GM21528 (cell line): ENCODE results near the gene CALR.
"Not testable (repeated sequence)": the region's sequence is repeated elsewhere in the genome, so short reads cannot be mapped to it uniquely, and the experiment has no call there.

ENCODE experiments used
- ATAC-seq: cut with Tn5 transposase; IDR thresholded peaks from one replicate; pipeline ENCODE4 v1.9.1; 2021; ENCODE audit warnings: mild to moderate bottlenecking, moderate library complexity; ENCODE audit not compliant: unreplicated experiment, low FRiP score

CALR gene

GRCh38 chr19:12974301-12975220 lies 36.2 kb downstream of the CALR start:
- no peak for ATAC-seq

GRCh38 chr19:12975221-12975741 lies 36.9 kb downstream of the CALR start:
- ATAC-seq, result no peak

GRCh38 chr19:12976109-12976508 lies 37.7 kb downstream of the CALR start:
- not testable (repeated sequence) for ATAC-seq

GRCh38 chr19:12979974-12980373 lies 41.6 kb downstream of the CALR start:
- ATAC-seq, result no peak

GRCh38 chr19:12982648-12983047 lies 44.2 kb downstream of the CALR start:
- no peak for ATAC-seq

GRCh38 chr19:12983091-12983490 lies 44.7 kb downstream of the CALR start:
- ATAC-seq, result no peak

- ATAC-seq, result no peak
Measured at GRCh38 chr19:12983542-12984142, 45.2 kb downstream of the CALR start.

GRCh38 chr19:12984143-12984627 lies 45.8 kb downstream of the CALR start:
- ATAC-seq, result no peak

GRCh38 chr19:12984683-12985048 lies 46.3 kb downstream of the CALR start:
- no peak for ATAC-seq

GRCh38 chr19:12985049-12985776 lies 46.8 kb downstream of the CALR start:
- ATAC-seq, result no peak

GRCh38 chr19:12986726-12987125 lies 48.3 kb downstream of the CALR start:
- no peak for ATAC-seq

- no peak for ATAC-seq
Measured at GRCh38 chr19:12987190-12987589, 48.8 kb downstream of the CALR start.

GRCh38 chr19:12987781-12988180 lies 49.4 kb downstream of the CALR start:
- no peak for ATAC-seq

GRCh38 chr19:12990431-12990830 lies 52.0 kb downstream of the CALR start:
- ATAC-seq, result no peak

- ATAC-seq, result no peak
Measured at GRCh38 chr19:12990853-12991252, 52.4 kb downstream of the CALR start.

- ATAC-seq, result no peak
Measured at GRCh38 chr19:12991296-12991695, 52.9 kb downstream of the CALR start.

- no peak for ATAC-seq
Measured at GRCh38 chr19:12992729-12993128, 54.3 kb downstream of the CALR start.

- no peak for ATAC-seq
Measured at GRCh38 chr19:12993562-12993961, 55.2 kb downstream of the CALR start.
